Colonic mucosa (tissue), 4 donors: ENCODE data around the gene SBSN. TPM values are rescaled to one million over a fixed set of nuclear protein-coding genes. Genes with fewer than 3 reads are reported as not detected.

Experiments used
- DNase-seq: peaks from one replicate; pipeline ENCODE4 v3.0.0-alpha.2; 2020
- H3K27ac ChIP-seq: fragments of 200-600 bp; one replicate; pipeline ENCODE4 v1.8.0; 2021
- H3K27me3 ChIP-seq: fragments of 200-600 bp; one replicate; pipeline ENCODE4 v1.8.0; 2021
- H3K36me3 ChIP-seq: fragments of 200-600 bp; one replicate; pipeline ENCODE4 v1.8.0; 2021
- H3K4me1 ChIP-seq: fragments of 200-600 bp; one replicate; pipeline ENCODE4 v1.8.0; 2021; ENCODE audit warnings: mild to moderate bottlenecking
- H3K4me3 ChIP-seq: fragments of 200-600 bp; one replicate; pipeline ENCODE4 v1.8.0; 2021
- H3K9ac ChIP-seq, 2 donors: one replicate each; pipeline ENCODE4 v1.7.0; 2013; ENCODE audit warnings: control low read depth in 2 of 2, low read depth in 2 of 2, low read length in 2 of 2
- H3K9me3 ChIP-seq: fragments of 200-600 bp; one replicate; pipeline ENCODE4 v1.8.0; 2021
- CTCF ChIP-seq: fragments of 200-600 bp; IDR thresholded peaks from one replicate; pipeline ENCODE4 v1.8.0; 2022; ENCODE audit warnings: antibody characterized with exemption, mild to moderate bottlenecking
- intact Hi-C: fragments of 100-400 bp; cut with DNase I; formaldehyde crosslinking; loops from one replicate; pipeline ENCODE4 v1.14.1; 2022
- total RNA-seq, 2 donors: library from RNA; stranded (reverse); fragmentation: NEBNext Ultra II Directional in 1 of 2; extraction: Animal tissue kit (Norgen Biotek cat#: 25700) in 1 of 2; gene quantifications; one replicate each; pipeline ENCODE4 v1.2.1, GENCODE V29; 2021
- donor health status: healthy.
- donor health status: DM: no; HTN: no; CAD: no.
- donor health status: DM: no; HTN: no; CAD: no.

Gene SBSN
- total RNA-seq, 2 donors from 2014 or later: not detected

- intact Hi-C loops: loop anchor here (10.0 kb wide), 2 partner anchors 143 to 223 kb away; partner anchors contain the start of gene FFAR3
- H3K36me3 ChIP-seq: no peaks in the 10 kb centered on the region
- H3K27ac ChIP-seq: no peak overlapping the region
- no peaks in the 10 kb centered on the region for H3K27me3 ChIP-seq
- no peak overlapping the region for H3K9ac ChIP-seq
- H3K4me1 ChIP-seq: no peaks in the 10 kb centered on the region
- no peak overlapping the region for H3K4me3 ChIP-seq
- no peak for TF ChIP-seq CTCF
- H3K9me3 ChIP-seq: no peaks in the 10 kb centered on the region
- no peak for DNase-seq
These were observed 29.9 kb downstream of the SBSN start for GRCh38 chr19:35498220-35498619.

GRCh38 chr19:35497406-35497805 lies 30.7 kb downstream of the SBSN start:
- Histone ChIP-seq H3K27me3 (no peaks in the 10 kb centered on the region), H3K36me3 (no peaks in the 10 kb centered on the region), H3K9ac (no peak overlapping the region), H3K4me1 (no peaks in the 10 kb centered on the region), H3K9me3 (no peaks in the 10 kb centered on the region), H3K27ac (no peak overlapping the region), H3K4me3 (no peak overlapping the region)
- TF ChIP-seq CTCF: no peak
- intact Hi-C loops: loop anchor here (10.0 kb wide), 2 partner anchors 143 to 223 kb away; partner anchors contain the start of gene FFAR3
- DNase-seq: no peak

- DNase-seq: peak; percentile 42
- H3K4me1 ChIP-seq: no peaks in the 10 kb centered on the region
- H3K36me3 ChIP-seq: no peaks in the 10 kb centered on the region
- no peak overlapping the region for H3K4me3 ChIP-seq
- peak; percentile 100 for TF ChIP-seq CTCF
- H3K9me3 ChIP-seq: no peaks in the 10 kb centered on the region
- intact Hi-C loops: loop anchor here (10.0 kb wide), 2 partner anchors 141 to 221 kb away; partner anchors contain the start of gene FFAR3
- no peaks in the 10 kb centered on the region for H3K27me3 ChIP-seq
- H3K27ac ChIP-seq: no peak overlapping the region
- peak overlapping the region in 1 of 2 donors; percentile 4 for H3K9ac ChIP-seq
These were observed 32.7 kb downstream of the SBSN start for GRCh38 chr19:35495107-35496064.

GRCh38 chr19:35493971-35494370 lies 34.1 kb downstream of the SBSN start:
- H3K36me3 ChIP-seq: no peaks in the 10 kb centered on the region
- no peak for TF ChIP-seq CTCF
- intact Hi-C loops: loop anchor here (10.0 kb wide), 2 partner anchors 139 to 219 kb away; partner anchors contain the start of gene FFAR3
- DNase-seq: no peak
- no peaks in the 10 kb centered on the region for H3K9me3 ChIP-seq
- H3K9ac ChIP-seq: no peak overlapping the region
- H3K4me3 ChIP-seq: no peak overlapping the region
- H3K27ac ChIP-seq: no peak overlapping the region
- no peaks in the 10 kb centered on the region for H3K4me1 ChIP-seq
- no peaks in the 10 kb centered on the region for H3K27me3 ChIP-seq

- no peaks in the 10 kb centered on the region for H3K9me3 ChIP-seq
- no peak for DNase-seq
- H3K27me3 ChIP-seq: no peaks in the 10 kb centered on the region
- no peak for TF ChIP-seq CTCF
- no peak overlapping the region for H3K9ac ChIP-seq
- intact Hi-C loops: loop anchor here (10.0 kb wide), 2 partner anchors 137 to 217 kb away; partner anchors contain the start of gene FFAR3
- no peak overlapping the region for H3K4me3 ChIP-seq
- H3K27ac ChIP-seq: no peak overlapping the region
- no peaks in the 10 kb centered on the region for H3K36me3 ChIP-seq
- H3K4me1 ChIP-seq: no peaks in the 10 kb centered on the region
These were observed 36.2 kb downstream of the SBSN start for GRCh38 chr19:35491836-35492360.
